ENCODE measurements around the gene ABCC1.
"Not testable (repeated sequence)": the region's sequence is repeated elsewhere in the genome, so short reads cannot be mapped to it uniquely, and the experiment has no call there.

The ABCC1 gene

GRCh38 chr16:15967655-15968315 is 18.4 kb downstream of the ABCC1 start:
- no peak for DNase-seq

- DNase-seq, result no peak
Measured at GRCh38 chr16:15970202-15970601, 20.8 kb downstream of the ABCC1 start.

DNA sequence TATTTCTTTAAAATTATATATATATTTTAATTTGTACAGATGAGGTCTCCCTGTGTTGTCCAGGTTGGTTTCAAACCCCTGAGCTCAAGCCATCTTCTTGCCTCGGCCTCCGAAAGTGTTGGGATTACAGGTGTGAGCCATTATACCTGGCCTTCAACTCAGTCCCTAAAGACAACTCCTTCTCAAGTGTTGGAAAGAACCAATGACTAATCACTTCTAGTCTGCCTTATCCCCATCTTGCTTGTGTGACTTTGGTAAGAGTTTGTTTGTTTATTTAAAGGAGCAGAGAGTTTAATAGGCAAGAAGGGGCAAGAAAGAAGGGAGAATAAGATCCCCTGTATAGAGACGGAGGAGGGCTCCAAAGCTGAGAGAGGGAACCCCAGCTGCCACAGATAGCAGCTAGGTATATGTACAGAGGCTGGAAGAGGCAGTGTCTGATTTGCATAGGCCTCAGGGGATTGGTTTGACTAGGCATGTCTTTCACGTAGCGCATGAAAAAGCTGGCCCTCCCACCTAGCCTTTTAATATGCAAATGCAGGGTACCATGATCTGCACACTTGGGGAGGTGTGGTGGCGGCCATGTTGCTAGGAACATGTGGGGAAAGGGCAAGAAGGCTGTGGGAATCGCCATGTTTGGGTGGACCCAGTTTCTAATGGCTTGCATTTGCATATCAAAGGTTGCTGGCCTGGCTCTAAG is 21.5 kb downstream of the ABCC1 start:
- DNase-seq, result no peak

DNA sequence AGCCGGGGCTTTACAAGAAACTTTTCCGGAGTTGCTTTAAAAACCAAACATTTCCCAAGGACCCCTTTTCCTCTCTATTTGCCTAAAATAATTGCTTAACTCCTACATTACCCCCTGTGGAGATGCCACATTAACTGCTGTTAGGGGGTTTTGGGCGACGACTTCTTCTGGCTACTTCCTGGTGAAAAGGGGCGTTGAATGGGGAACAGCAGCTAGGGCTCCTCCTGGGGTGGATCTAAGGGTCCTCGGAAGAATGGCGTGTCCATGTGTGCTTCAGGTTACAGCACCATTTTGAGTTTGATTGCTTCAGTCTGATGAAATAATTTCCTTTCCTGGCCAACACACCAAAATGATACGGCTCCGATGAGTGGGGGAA is 22.0 kb downstream of the ABCC1 start:
- DNase-seq, result no peak

DNA sequence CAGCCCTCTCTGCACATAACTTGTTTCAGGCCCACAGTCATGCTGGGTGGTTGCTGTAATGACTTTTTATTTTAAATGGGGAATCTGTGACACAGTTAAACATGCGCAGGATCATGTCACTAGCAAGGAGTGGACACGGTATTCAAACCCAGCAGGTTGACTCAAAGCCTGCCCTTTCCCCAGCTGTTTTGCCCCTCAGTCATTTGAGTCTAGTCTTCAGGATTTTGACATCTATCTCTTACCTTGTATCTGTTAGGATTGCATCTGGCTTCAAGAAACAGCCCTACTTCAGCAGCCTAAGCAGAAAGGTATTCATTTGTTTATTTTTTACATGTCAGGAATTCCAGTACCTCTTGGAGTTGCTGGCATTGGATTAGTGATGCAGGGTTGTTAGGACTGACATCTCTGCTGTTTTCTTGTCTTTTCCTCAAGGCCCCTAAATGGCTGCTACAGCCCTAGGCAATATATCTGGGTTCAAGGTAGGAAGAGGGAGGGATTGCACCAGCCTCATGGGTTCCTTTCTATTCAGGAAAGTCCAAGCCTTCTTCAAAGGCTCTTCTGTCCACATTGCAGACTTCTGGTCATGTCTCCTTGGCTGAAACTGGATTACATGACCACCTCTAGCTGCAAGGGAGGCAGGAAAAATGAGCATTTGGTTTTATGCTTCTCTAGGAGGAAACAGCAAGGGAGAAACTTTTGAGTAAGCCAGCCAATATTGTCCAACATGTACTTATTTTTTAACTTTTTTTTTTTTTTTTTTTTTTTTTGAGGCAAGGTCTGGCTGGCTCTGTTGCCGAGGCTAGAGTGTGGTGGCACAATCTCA is 22.8 kb downstream of the ABCC1 start:
- no peak for DNase-seq

DNA sequence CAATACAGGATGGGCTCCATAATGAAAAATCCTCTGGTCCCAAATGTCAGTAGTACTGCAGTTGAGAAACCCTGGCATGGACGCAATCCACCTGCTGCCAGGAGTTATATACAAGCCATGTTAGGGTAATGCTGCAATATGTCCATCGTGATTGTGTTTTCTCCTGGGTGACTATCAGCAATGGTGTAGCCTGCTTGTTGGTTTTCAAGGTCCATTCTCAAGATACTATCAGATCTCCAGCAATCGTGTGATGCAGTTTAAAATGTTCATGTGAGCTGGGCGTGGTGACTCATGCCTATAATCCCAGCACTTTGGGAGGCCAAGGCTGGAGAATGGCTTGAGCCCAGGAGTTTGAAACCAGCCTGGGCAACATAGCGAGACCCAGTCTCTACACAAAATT is 24.0 kb downstream of the ABCC1 start:
- DNase-seq, result no peak

DNA sequence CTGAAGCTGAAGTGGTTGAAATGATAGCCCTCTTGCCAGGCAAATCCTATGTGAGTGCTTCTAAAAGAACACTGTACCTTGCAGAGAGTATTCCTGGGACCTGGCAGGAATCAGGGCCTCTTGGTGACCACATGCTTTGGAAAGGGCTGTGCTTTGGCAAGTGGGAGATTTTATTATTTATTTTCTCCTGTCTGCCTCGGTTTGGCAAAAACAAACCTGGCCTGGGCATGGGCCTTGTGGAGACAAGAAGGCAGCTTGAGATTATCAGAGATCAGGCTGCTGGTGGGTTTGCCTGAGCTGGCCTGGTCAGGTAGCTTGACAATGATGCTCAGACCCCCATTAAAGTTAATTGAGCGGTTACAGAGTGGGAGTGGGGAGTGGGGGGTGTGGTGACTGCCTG is 24.6 kb downstream of the ABCC1 start:
- no peak for DNase-seq

- DNase-seq, result no peak
Measured at GRCh38 chr16:15975172-15975571, 25.8 kb downstream of the ABCC1 start.

DNA sequence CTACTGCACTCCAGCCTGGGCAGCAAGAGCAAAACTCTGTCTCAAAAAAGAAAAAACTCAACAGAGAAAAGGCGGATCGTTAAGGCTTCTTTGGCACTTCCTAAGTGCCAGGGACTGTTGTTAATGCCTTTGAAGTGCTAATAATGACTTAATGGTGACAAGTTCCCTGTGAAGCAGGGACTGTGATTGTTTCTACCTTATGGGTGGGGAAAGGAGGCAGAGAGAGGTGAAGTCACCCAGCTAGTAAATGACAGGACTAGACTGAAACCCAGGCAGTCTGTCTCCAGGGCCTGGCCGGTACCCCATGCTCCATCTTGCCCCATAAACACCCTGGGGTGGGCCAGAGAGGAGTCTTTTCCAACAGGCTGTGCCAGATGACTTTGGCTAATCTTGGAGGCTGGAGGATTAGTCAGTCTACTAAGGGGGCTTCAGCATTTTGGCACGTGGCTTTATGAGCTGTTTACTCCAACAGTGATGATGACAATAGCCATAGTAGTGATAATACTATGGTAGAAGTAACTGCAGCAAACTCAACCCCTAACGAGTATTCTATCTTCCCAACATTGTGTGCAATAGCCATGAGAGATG is 26.9 kb downstream of the ABCC1 start:
- no peak for DNase-seq

- DNase-seq, result no peak
Measured at GRCh38 chr16:15976929-15977637, 27.7 kb downstream of the ABCC1 start.

DNA sequence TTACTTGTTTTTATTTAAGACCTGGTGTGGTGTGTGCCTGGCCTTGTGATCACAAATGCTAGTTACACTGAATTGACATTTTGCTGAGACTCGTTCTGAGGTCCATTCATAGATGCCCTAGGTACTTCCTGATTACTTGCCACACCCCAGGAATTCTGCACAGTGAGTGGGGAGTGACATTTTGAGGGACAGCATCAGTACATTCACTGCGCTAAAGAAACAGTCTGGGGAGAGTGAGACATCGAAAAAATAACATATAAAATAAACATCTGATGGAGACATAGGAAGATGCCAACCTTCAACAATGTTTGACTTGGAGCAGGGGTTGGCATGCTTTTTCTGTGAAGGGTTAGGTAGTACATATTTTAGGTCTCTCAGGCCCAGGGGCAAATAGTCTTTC is 30.4 kb downstream of the ABCC1 start:
- DNase-seq, result no peak

DNA sequence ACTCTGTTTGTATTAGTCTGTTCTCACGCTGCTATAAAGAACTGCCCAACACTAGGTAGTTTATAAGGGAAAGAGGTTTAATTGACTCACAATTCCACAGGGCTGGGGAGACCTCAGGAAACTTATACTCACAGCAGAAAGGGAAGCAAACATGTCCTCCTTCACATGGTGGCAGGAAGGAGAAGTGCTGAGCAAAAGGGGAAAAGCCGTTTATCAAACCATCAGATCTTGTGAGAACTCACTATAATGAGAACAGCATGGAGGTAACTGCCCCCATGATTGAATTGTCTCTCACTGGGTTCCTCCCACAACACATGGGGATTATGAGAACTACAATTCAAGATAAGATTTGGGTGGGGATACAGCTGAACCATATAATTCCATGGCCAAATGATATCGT is 30.9 kb downstream of the ABCC1 start:
- no peak for DNase-seq

DNA sequence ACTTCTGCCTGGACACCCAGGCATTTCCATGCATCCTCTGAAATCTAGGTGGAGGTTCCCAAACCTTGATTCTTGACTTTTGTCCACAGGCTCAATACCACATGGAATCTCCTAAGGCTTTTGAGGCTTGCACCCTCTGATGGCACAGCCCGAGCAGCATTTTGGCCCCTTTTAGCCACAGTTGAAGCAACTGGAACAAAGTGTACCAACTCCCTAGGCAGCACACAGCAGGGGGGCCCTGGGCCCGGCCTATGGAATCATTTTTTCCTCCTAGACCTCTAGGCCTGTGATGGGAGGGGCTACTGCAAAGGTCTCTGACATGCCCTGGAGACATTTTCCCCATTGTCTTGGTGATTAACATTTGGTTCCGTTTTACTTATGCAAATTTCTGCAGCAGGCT is 32.0 kb downstream of the ABCC1 start:
- DNase-seq, result no peak

- not testable (repeated sequence) for DNase-seq
Measured at GRCh38 chr16:15982194-15982915, 32.9 kb downstream of the ABCC1 start.

DNA sequence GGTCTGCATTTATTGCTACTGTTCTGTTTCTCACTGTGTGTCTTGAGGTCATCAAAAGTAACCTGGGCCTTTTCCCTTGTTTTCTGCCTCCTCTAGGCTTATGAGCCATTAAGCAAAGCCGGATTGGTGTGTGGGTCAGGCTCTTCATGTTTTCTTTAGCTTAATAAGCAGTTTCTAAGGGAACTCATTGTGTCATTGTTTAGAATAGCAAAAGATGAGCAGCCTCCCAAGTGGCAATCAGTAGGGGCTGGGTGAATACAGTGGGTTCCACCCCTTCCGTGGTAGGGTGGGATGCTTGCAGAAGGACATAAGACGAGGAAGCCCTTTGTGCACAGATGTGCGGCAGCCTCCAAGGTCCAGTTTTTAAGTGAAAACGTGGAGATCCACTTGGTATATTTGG is 34.5 kb downstream of the ABCC1 start:
- DNase-seq, result no peak

DNA sequence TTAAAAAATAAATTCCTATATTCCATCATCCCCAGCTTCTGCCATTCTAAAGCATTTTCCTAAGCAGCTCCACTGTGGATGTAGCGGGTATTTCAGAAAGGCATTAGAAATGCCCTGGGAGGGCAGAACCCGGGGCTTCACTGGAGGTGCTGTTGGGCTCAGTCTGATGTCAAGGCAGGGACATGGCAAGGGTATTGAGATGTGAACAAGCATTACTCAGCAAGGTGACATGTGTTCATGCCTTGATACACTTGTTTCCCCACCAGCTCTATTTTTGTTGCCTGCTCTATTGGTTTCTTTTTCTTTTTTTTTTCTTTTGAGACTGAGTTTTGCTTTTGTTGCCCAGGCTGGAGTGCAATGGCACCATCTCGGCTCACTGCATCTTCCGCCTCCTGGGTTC is 35.7 kb downstream of the ABCC1 start:
- DNase-seq, result no peak

DNA sequence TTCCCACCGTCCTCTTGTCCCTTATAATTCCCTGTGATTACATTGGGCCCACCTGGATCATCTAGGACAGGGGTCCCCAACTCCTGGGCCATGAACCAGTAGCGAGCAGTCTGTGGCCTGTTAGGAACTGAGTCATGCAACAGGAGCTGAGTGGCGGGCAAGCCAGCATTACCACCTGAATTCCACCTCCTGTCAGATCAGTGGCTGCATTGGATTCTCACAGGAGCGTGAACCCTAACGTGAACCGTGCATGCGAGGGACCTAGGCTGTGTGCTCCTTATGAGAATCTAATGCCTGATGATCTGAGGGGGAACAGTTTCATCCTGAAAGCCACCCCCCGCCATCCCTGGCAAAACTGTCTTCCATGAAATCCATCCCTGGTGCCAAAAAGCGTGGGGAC is 36.8 kb downstream of the ABCC1 start:
- DNase-seq, result no peak

DNA sequence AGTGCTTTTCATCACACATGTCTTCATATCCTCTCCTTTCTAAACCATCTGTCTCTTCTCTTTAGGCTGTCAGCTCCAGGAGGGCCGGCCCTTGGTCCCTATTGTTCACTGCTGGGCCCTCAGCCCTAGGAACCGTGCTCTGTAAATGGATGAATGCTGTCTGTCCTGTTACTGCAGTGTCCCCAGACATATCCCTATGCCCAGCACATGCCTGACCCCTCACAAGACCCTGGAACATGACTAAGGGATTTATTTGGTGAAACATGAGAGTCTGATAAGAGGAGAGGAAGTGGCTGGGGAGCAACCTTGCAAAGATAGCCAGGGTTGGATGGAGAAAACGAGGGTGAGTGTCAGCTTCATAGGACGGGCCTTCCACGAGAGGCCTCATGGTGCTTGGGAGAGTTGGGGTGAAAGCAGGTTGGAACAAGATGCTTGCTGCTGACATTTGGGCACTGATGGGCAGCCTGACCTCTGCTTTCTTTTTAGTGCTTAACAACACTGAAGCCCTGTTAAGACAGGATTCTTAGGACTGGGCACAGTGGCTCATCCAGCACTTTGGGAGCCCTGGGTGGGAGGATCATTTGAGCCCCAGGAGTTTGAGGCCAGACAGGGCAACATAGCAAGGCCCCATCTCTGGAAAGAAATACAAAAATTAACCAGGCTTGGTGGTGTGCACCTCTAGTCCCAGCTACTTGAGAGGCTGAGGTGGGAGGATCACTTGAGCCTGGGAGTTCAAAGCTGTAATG is 39.0 kb downstream of the ABCC1 start:
- DNase-seq, result no peak

DNA sequence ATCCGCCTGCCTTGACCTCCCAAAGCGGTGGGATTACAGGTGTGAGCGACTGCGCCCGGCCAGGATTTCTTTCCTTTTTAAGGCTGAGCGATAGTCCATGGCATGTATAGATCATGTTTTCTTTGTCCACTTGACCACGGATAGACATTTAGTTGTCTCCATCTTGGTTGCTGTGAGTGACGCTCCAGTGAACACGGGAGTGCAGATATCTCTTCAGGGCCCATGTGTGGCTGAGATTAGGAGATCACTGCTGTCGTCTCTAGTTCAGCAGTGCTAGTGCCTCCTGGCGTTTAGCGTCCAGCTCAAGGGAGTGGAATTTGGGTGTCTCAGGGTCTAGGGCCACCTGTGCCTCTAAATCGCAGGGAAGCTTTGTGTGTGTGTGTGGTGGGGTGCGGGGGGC is 41.5 kb downstream of the ABCC1 start:
- no peak for DNase-seq

DNA sequence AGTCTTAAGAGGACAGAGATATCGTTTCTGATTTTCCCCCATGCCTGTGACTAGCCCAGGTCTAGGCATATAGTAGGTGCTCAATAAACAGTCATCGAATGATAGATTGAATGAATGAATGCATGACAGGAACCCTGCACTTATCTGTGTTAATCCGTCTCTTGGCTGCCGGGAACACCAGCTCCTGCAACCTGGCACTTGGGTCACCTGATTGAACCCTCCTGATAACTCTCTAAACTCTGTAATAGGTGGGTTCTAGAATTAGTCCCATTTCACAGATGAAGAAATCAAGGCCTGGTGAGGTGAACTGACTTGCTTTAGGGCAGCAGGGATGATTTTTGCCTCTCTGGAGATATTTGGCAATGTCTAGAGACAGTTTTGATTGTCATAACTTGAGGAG is 43.7 kb downstream of the ABCC1 start:
- no peak for DNase-seq

- no peak for DNase-seq
Measured at GRCh38 chr16:15993541-15993940, 44.1 kb downstream of the ABCC1 start.
